ENCODE measurements around the gene RPS17. TPM values are rescaled to one million over a fixed set of nuclear protein-coding genes. Genes with fewer than 3 reads are reported as not detected.
"Not testable (repeated sequence)": the region's sequence is repeated elsewhere in the genome, so short reads cannot be mapped to it uniquely, and the experiment has no call there.

The RPS17 gene
- total and polyA plus RNA-seq, 2 donors (not counting 1 experiment from before 2014, with no cell fraction given), result 2,605 to 4,073 TPM

DNA sequence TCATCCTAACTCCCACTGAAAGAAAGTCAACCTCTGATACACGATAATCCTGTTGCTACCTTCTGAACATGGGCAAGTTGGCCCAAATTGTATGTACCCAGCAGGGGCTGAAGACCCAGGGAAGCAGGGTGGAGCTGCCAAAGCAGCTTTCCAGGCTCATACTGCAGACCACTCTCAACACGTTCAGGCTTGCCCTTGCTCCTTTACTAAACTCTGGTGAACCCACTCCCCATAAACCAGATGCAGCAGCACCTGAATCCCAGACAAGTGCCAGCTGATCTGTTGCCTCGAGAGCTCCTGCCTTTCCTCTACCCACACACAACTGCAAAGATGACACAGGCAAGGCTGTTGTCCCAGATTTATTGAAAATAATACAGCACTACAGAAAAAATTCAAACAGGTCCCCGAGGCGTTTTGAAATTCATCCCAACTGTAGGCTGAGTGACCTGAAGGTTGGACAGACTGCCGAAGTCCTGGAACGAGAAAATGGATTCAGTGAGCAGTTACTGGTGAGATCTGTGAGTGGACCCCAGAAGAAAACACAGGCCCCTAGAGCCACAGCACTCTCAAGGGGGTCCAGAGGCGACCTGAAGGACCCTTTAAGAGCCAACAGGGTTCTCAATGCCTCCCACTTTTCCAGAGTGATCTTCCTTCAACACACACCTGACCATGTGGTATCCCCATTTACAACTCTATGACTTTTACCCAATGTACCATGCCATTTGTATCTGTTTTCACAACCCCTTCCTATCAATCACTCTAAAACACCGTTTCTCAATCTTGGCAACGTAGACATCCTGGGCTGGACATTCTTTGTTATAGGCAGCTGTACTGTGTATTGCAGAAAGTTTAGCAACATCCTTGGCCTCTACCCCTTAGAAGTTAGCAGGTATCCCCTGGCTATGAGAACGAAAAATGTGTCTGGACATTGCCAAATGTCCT is 3.6 kb downstream of the RPS17 start:
- Histone ChIP-seq H4K20me1 (ENCODE audit: control insufficient read depth, extremely low read depth, insufficient read depth, low read length) (no peaks in the 10 kb centered on the region), H3K79me2 (ENCODE audit: control insufficient read depth, insufficient read depth, low read length) (peaks cover 36% of the 10 kb centered on the region), H3K4me3 (replicated peaks in 1 of 4; ENCODE audit: control extremely low read depth in 1 of 4, insufficient read depth in 1 of 4, low read depth in 3 of 4, low read length in 4 of 4) (no peak overlapping the region), H3K9ac (ENCODE audit: insufficient read depth, low read length) (no peak overlapping the region), H3K36me3 (ENCODE audit: control insufficient read depth, insufficient read depth, low read length) (peaks cover 19% of the 10 kb centered on the region), H3K4me1 (ENCODE audit: control insufficient read depth, extremely low read depth, insufficient read depth, low read length) (peaks cover 10% of the 10 kb centered on the region), H3K9me3 (ENCODE audit: control insufficient read depth, insufficient read depth, low read depth, low read length) (no peaks in the 10 kb centered on the region), H3K27me3 (ENCODE audit: control insufficient read depth, insufficient read depth, low read length) (no peaks in the 10 kb centered on the region), H3K27ac (ENCODE audit: insufficient read depth, low read length) (no peak overlapping the region), H3K4me2 (ENCODE audit: extremely low read depth, insufficient read depth, low read length) (no peak overlapping the region), H2AFZ (ENCODE audit: low read length) (no peak overlapping the region)
- no peak for TF ChIP-seq CTCF (conservative IDR thresholded peaks at IDR 0.05 in 1 of 2, IDR thresholded peaks at IDR 0.05 in 1 of 2; ENCODE audit: low read depth in 1 of 2, low read length in 2 of 2)
- TF ChIP-seq EZH2 (IDR thresholded peaks at IDR 0.05; ENCODE audit: low read length, missing control alignments), result no peak
- DNase-seq (ENCODE audit: low read depth in 2 of 2), result no peak

DNA sequence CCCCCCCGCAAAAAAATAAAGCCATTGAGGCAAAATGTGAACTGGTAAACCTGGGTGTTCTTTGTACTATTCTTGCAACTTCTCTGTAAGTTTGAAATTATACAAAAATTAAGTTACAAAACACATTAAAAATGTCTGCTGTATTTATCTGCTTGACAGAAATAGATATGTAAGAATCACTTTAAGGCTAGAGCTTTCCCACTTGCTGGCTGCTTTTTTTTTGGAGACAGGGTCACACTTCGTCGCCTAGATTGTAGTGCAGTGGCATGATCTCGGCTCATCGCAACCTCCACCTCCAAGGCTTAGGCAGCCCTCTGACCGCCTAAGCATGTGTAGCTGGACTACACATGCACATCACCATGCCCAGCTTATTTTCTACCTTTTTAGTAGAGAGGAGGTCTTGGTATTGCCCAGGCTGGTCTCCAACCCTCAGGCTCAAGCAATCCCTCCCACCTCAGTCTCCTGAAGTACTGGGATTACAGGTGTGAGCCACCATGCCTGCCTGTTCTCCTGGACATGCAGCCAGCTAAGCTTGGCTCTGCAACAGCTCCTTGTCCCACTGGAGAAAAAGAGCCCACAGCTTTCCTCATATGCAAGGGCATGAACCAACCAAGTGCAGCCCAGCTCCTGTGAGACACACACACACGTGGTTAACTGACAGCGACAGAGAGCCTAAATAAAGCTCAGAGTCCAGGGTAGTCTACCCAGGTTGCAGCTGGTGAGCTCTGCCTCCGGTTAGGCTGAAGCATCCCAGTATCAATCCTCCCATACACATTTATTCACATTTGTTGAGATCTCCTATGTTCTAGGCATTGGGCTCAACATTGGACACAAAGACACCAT is 4.5 kb downstream of the RPS17 start:
- no peak for DNase-seq (ENCODE audit: low read depth in 2 of 2)
- no peaks in the 10 kb centered on the region for H3K9me3 ChIP-seq (ENCODE audit: control insufficient read depth, insufficient read depth, low read depth, low read length)
- no peak overlapping the region for H3K4me3 ChIP-seq (replicated peaks in 1 of 4; ENCODE audit: control extremely low read depth in 1 of 4, insufficient read depth in 1 of 4, low read depth in 3 of 4, low read length in 4 of 4)
- H3K36me3 ChIP-seq (ENCODE audit: control insufficient read depth, insufficient read depth, low read length), result peaks cover 19% of the 10 kb centered on the region
- peaks cover 6% of the 10 kb centered on the region for H3K4me1 ChIP-seq (ENCODE audit: control insufficient read depth, extremely low read depth, insufficient read depth, low read length)
- TF ChIP-seq CTCF (conservative IDR thresholded peaks at IDR 0.05 in 1 of 2, IDR thresholded peaks at IDR 0.05 in 1 of 2; ENCODE audit: low read depth in 1 of 2, low read length in 2 of 2), result no peak
- TF ChIP-seq EZH2 (IDR thresholded peaks at IDR 0.05; ENCODE audit: low read length, missing control alignments), result no peak
- H4K20me1 ChIP-seq (ENCODE audit: control insufficient read depth, extremely low read depth, insufficient read depth, low read length), result no peaks in the 10 kb centered on the region
- no peak overlapping the region for H3K4me2 ChIP-seq (ENCODE audit: extremely low read depth, insufficient read depth, low read length)
- no peak overlapping the region for H3K9ac ChIP-seq (ENCODE audit: insufficient read depth, low read length)
- no peaks in the 10 kb centered on the region for H3K27me3 ChIP-seq (ENCODE audit: control insufficient read depth, insufficient read depth, low read length)
- no peak overlapping the region for H3K27ac ChIP-seq (ENCODE audit: insufficient read depth, low read length)
- H3K79me2 ChIP-seq (ENCODE audit: control insufficient read depth, insufficient read depth, low read length), result peaks cover 34% of the 10 kb centered on the region
- H2AFZ ChIP-seq (ENCODE audit: low read length), result no peak overlapping the region

GRCh38 chr15:82535151-82535550 is 5.1 kb downstream of the RPS17 start:
- H3K27me3 ChIP-seq (ENCODE audit: control insufficient read depth, insufficient read depth, low read length); H3K9me3 ChIP-seq (ENCODE audit: control insufficient read depth, insufficient read depth, low read depth, low read length); H3K4me3 ChIP-seq (replicated peaks in 1 of 4; ENCODE audit: control extremely low read depth in 1 of 4, insufficient read depth in 1 of 4, low read depth in 3 of 4, low read length in 4 of 4); H4K20me1 ChIP-seq (ENCODE audit: control insufficient read depth, extremely low read depth, insufficient read depth, low read length); H2AFZ ChIP-seq (ENCODE audit: low read length); H3K4me1 ChIP-seq (ENCODE audit: control insufficient read depth, extremely low read depth, insufficient read depth, low read length); DNase-seq (ENCODE audit: low read depth in 2 of 2); H3K4me2 ChIP-seq (ENCODE audit: extremely low read depth, insufficient read depth, low read length); H3K9ac ChIP-seq (ENCODE audit: insufficient read depth, low read length); H3K27ac ChIP-seq (ENCODE audit: insufficient read depth, low read length): not testable (repeated sequence)
- Histone ChIP-seq H3K79me2 (ENCODE audit: control insufficient read depth, insufficient read depth, low read length) (peaks cover 33% of the 10 kb centered on the region), H3K36me3 (ENCODE audit: control insufficient read depth, insufficient read depth, low read length) (peaks cover 19% of the 10 kb centered on the region)

GRCh38 chr15:82534457-82534861 is 5.8 kb downstream of the RPS17 start:
- not testable (repeated sequence) for H3K4me1 ChIP-seq (ENCODE audit: control insufficient read depth, extremely low read depth, insufficient read depth, low read length); H3K4me3 ChIP-seq (replicated peaks in 1 of 4; ENCODE audit: control extremely low read depth in 1 of 4, insufficient read depth in 1 of 4, low read depth in 3 of 4, low read length in 4 of 4); H3K9me3 ChIP-seq (ENCODE audit: control insufficient read depth, insufficient read depth, low read depth, low read length); H3K9ac ChIP-seq (ENCODE audit: insufficient read depth, low read length); H3K27me3 ChIP-seq (ENCODE audit: control insufficient read depth, insufficient read depth, low read length); H3K27ac ChIP-seq (ENCODE audit: insufficient read depth, low read length); H4K20me1 ChIP-seq (ENCODE audit: control insufficient read depth, extremely low read depth, insufficient read depth, low read length); H3K4me2 ChIP-seq (ENCODE audit: extremely low read depth, insufficient read depth, low read length); H2AFZ ChIP-seq (ENCODE audit: low read length)
- Histone ChIP-seq H3K79me2 (ENCODE audit: control insufficient read depth, insufficient read depth, low read length) (peaks cover 26% of the 10 kb centered on the region), H3K36me3 (ENCODE audit: control insufficient read depth, insufficient read depth, low read length) (peaks cover 19% of the 10 kb centered on the region)
- peak in 1 of 2 donors; percentile 37 for DNase-seq (ENCODE audit: low read depth in 2 of 2)
